GM10266 (cell line): ENCODE results near the gene MOGAT2.

Experiments
- DNase-seq: peaks from one replicate; pipeline ENCODE4 v3.0.0; 2012; ENCODE audit errors: extremely low spot score
- CTCF ChIP-seq: IDR thresholded peaks from 2 replicates; pipeline ENCODE4 v1.5.1; 2012; ENCODE audit warnings: mild to moderate bottlenecking, low read depth; ENCODE audit not compliant: control insufficient read depth, insufficient read depth; ENCODE audit errors: missing control alignments

MOGAT2 gene

GRCh38 chr11:75719340-75720239, 2.0 kb downstream of the MOGAT2 start:
- no peak for DNase-seq
- no peak for TF ChIP-seq CTCF

- TF ChIP-seq CTCF, result no peak
- no peak for DNase-seq
Measured at GRCh38 chr11:75720639-75721038, 3.0 kb downstream of the MOGAT2 start.

GRCh38 chr11:75721852-75722668, 4.4 kb downstream of the MOGAT2 start:
- TF ChIP-seq CTCF, result no peak
- no peak for DNase-seq

GRCh38 chr11:75722669-75723042, 5.0 kb downstream of the MOGAT2 start:
- no peak for DNase-seq
- TF ChIP-seq CTCF, result no peak

- no peak for TF ChIP-seq CTCF
Measured at GRCh38 chr11:75725547-75726320, 8.1 kb downstream of the MOGAT2 start.

GRCh38 chr11:75728992-75729391, 11.4 kb downstream of the MOGAT2 start:
- TF ChIP-seq CTCF, result no peak

More at GRCh38 chr11:75725547-75726320, 8.1 kb downstream of the MOGAT2 start:
- DNase-seq, result no peak

More at GRCh38 chr11:75728992-75729391, 11.4 kb downstream of the MOGAT2 start:
- no peak for DNase-seq
